SK-N-SH treated with all-trans-retinoic acid at 6 μM for 48 hours (cell line): ENCODE data around the gene ZNF581.

ENCODE experiments used
- ATAC-seq: fragments of 200-7000 bp; cut with Tn5 transposase; 3 replicates; pipeline ENCODE4 v1.9.1; 2020; ENCODE audit warnings: mild to moderate bottlenecking, moderate library complexity
- BACH2 ChIP-seq: fragments of 250-450 bp; sonication (Bioruptor Pico); IDR thresholded peaks from 2 replicates; pipeline ENCODE4 v1.9.0; 2021; ENCODE audit warnings: mild to moderate bottlenecking, borderline replicate concordance
- ESRRG ChIP-seq: fragments of 250-450 bp; sonication (Bioruptor Pico); IDR thresholded peaks from 2 replicates; pipeline ENCODE4 v1.6.1; 2021; ENCODE audit warnings: mild to moderate bottlenecking
- GLIS3 ChIP-seq: fragments of 250-450 bp; sonication (Bioruptor Pico); IDR thresholded peaks from 2 replicates; pipeline ENCODE4 v1.5.0; 2020; ENCODE audit warnings: mild to moderate bottlenecking, moderate library complexity
- ISL1 ChIP-seq: fragments of 250-450 bp; sonication (Bioruptor Pico); IDR thresholded peaks from 2 replicates; pipeline ENCODE4 v2.1.2; 2022; ENCODE audit warnings: mild to moderate bottlenecking, moderate library complexity
- PPARA ChIP-seq: fragments of 250-450 bp; sonication (Bioruptor Pico); IDR thresholded peaks from 2 replicates; pipeline ENCODE4 v1.5.0; 2020; ENCODE audit warnings: mild to moderate bottlenecking, borderline replicate concordance
- SNAI2 ChIP-seq: fragments of 250-450 bp; sonication (Bioruptor Pico); IDR thresholded peaks from 2 replicates; pipeline ENCODE4 v1.5.0; 2020; ENCODE audit warnings: mild to moderate bottlenecking, moderate library complexity
- TCF4 ChIP-seq: fragments of 250-450 bp; sonication (Bioruptor Pico); IDR thresholded peaks from 2 replicates; pipeline ENCODE4 v1.8.0; 2021; ENCODE audit warnings: mild to moderate bottlenecking, moderate library complexity, borderline replicate concordance
- TOX ChIP-seq: fragments of 250-450 bp; sonication (Bioruptor Pico); IDR thresholded peaks from 2 replicates; pipeline ENCODE4 v1.8.0; 2021; ENCODE audit warnings: mild to moderate bottlenecking, moderate library complexity, borderline replicate concordance
- ZC3H10 ChIP-seq: fragments of 250-450 bp; sonication (Bioruptor Pico); IDR thresholded peaks from 2 replicates; pipeline ENCODE4 v1.5.1; 2021; ENCODE audit warnings: mild to moderate bottlenecking, moderate library complexity
- ZFP3 ChIP-seq: fragments of 250-450 bp; sonication (Bioruptor Pico); IDR thresholded peaks from 2 replicates; pipeline ENCODE4 v1.5.0; 2020; ENCODE audit warnings: mild to moderate bottlenecking, moderate library complexity
- ZNF565 ChIP-seq: fragments of 450-650 bp; formaldehyde crosslinking; conservative IDR thresholded peaks from 2 replicates; pipeline ENCODE4 v1.5.0; 2020; ENCODE audit warnings: low read depth, mild to moderate bottlenecking, moderate library complexity
- ZNF70 ChIP-seq: fragments of 450-650 bp; formaldehyde crosslinking; IDR thresholded peaks from 2 replicates; pipeline ENCODE4 v1.5.0; 2020; ENCODE audit warnings: mild to moderate bottlenecking, moderate library complexity
- TF ChIP-seq, protein P1 (sequence below): fragments of 250-450 bp; sonication (Bioruptor Pico); IDR thresholded peaks from 2 replicates; pipeline ENCODE4 v1.8.0; 2021; ENCODE audit warnings: low read depth, mild to moderate bottlenecking, moderate library complexity, borderline replicate concordance
- TF ChIP-seq, protein P2 (sequence below): fragments of 250-450 bp; sonication (Bioruptor Pico); IDR thresholded peaks from 2 replicates; pipeline ENCODE4 v1.8.0; 2020; ENCODE audit warnings: mild to moderate bottlenecking, moderate library complexity, borderline replicate concordance
- TF ChIP-seq, protein P3 (sequence below): fragments of 250-450 bp; sonication (Bioruptor Pico); IDR thresholded peaks from 2 replicates; pipeline ENCODE4 v1.5.0; 2020; ENCODE audit warnings: mild to moderate bottlenecking, moderate library complexity
- TF ChIP-seq, protein P4 (sequence below): fragments of 250-450 bp; sonication (Bioruptor Pico); IDR thresholded peaks from 2 replicates; pipeline ENCODE4 v1.5.1; 2021; ENCODE audit warnings: mild to moderate bottlenecking, moderate library complexity
- TF ChIP-seq, protein P5 (sequence below): fragments of 250-450 bp; sonication (Bioruptor Pico); IDR thresholded peaks from 2 replicates; pipeline ENCODE4 v1.5.1; 2020; ENCODE audit warnings: low read depth, mild to moderate bottlenecking, moderate library complexity

Gene ZNF581

DNA sequence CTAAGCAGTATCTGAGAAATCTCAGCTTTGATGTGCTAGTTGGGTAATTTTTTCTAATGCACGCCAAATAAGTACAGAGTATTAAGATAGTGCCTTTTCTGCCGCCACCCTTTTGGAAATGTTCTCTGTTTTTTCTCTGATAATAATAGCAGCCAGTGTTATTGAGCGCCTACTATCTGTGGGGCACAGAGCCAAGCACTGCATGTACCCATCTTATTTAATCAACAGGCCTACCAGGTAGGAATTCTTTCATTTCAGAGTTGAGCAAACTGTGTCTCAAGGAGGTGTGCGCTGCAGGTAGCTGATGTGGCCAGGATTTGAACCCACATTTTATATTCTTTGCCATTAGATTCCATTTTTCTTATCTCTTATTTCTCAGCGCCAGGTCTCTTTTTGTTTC lies 32.9 kb downstream of the ZNF581 start:
- ATAC-seq = no peak
- no peak for TF ChIP-seq SNAI2 (CRISPR knock-in tag)
- TF ChIP-seq ZNF70 (CRISPR knock-in tag) = no peak
- no peak for TF ChIP-seq ESRRG (CRISPR knock-in tag)
- no peak for TF ChIP-seq ISL1 (CRISPR knock-in tag)
- TF ChIP-seq GLIS3 (CRISPR knock-in tag) = no peak
- no peak for TF ChIP-seq TOX (CRISPR knock-in tag)
- TF ChIP-seq, protein P1, sequence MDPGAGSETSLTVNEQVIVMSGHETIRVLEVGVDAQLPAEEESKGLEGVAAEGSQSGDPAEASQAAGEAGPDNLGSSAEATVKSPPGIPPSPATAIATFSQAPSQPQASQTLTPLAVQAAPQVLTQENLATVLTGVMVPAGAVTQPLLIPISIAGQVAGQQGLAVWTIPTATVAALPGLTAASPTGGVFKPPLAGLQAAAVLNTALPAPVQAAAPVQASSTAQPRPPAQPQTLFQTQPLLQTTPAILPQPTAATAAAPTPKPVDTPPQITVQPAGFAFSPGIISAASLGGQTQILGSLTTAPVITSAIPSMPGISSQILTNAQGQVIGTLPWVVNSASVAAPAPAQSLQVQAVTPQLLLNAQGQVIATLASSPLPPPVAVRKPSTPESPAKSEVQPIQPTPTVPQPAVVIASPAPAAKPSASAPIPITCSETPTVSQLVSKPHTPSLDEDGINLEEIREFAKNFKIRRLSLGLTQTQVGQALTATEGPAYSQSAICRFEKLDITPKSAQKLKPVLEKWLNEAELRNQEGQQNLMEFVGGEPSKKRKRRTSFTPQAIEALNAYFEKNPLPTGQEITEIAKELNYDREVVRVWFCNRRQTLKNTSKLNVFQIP (CRISPR knock-in tag) = no peak
- TF ChIP-seq BACH2 = no peak
- TF ChIP-seq, all 23 proteins: peak for 0

DNA sequence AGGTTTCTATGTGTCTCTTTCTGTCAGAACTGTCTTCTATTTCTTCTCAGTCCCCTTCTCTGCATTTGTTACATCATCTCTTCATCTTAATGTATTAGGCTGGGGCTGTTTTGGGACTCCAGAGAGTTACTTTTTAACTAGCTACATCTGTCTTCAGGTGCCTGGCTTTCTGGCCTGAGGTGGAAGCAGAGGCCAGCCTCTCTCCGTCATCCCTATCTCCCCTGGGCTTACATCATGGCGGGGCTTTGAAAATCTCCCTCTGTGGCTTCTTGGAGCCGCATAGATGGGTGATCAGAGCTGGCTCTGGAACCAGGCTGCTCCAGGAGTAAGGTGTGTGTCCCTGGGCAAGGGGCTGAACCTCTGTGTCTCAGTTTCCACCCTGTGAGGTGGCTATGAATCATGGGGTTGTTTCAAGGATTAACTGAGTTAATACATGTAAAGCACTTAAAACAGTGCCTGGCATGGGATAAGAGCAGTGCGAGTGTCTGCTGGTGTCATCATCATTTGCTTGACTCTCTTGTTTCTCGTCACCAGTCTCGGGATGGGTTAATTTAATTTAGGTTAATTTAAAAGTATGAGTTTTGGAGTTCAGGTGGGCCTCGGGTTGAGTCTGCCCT lies 33.5 kb downstream of the ZNF581 start:
- TF ChIP-seq ZC3H10 = no peak
- TF ChIP-seq TOX (CRISPR knock-in tag) = no peak
- TF ChIP-seq, all 23 proteins: peak for 0
- no peak for ATAC-seq

DNA sequence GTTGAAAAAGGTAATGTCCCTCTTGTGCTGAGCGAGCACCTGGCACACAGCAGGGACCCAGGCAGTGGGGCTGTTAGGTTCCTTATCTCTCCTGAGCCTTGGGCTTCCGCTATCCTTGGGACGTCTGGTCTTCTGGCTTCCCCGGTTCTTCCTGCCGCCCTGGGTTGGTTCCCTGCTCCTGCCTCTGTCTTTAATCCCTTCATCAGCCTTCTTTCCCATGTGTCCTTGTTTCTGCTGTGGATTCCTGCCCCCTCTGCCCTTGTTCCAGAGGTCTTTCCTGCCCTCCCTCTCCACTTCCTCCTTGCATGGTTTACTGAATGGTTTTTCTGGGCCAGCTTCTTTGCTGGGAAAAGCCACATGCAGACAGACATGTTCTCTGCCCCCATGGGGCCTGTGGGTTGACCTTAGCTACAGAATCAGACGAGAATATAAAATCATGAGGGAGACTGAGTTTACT lies 34.2 kb downstream of the ZNF581 start:
- ATAC-seq = no peak
- TF ChIP-seq, protein P2, sequence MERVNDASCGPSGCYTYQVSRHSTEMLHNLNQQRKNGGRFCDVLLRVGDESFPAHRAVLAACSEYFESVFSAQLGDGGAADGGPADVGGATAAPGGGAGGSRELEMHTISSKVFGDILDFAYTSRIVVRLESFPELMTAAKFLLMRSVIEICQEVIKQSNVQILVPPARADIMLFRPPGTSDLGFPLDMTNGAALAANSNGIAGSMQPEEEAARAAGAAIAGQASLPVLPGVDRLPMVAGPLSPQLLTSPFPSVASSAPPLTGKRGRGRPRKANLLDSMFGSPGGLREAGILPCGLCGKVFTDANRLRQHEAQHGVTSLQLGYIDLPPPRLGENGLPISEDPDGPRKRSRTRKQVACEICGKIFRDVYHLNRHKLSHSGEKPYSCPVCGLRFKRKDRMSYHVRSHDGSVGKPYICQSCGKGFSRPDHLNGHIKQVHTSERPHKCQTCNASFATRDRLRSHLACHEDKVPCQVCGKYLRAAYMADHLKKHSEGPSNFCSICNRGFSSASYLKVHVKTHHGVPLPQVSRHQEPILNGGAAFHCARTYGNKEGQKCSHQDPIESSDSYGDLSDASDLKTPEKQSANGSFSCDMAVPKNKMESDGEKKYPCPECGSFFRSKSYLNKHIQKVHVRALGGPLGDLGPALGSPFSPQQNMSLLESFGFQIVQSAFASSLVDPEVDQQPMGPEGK (CRISPR knock-in tag) = no peak
- TF ChIP-seq ZFP3 (CRISPR knock-in tag) = no peak
- TF ChIP-seq, all 23 proteins: peak for 0

DNA sequence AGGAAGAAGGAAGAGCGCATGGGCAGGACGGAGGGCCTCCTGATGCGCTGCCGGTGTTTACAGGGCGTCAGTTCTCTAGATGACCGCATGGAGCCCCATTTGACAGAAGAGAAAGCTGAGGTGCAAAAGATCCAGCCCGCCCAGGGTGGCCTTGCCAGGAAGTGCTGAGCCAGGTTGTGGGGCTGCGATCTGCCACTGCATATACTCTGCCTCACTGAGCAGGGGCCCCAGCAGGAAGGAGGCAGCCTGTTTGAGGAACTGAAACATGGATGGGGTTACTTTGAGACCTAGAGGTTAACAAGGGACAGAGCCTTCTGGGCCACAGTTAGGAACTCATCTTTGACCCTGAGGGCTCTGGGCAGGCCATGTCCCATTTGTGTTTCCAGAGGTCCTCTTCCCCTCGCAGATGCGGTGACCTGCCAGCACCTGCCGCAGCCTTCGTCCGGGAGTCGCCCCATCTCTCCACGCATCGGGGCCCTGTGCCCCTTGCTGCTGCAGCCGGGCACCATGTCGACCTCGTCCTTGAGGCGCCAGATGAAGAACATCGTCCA lies 34.7 kb downstream of the ZNF581 start:
- TF ChIP-seq GLIS3 (CRISPR knock-in tag) (no peak), ZC3H10 (no peak), ZFP3 (CRISPR knock-in tag) (no peak), ZNF70 (CRISPR knock-in tag) (no peak), ZNF565 (CRISPR knock-in tag) (no peak), TCF4 (no peak)
- TF ChIP-seq, protein P3, sequence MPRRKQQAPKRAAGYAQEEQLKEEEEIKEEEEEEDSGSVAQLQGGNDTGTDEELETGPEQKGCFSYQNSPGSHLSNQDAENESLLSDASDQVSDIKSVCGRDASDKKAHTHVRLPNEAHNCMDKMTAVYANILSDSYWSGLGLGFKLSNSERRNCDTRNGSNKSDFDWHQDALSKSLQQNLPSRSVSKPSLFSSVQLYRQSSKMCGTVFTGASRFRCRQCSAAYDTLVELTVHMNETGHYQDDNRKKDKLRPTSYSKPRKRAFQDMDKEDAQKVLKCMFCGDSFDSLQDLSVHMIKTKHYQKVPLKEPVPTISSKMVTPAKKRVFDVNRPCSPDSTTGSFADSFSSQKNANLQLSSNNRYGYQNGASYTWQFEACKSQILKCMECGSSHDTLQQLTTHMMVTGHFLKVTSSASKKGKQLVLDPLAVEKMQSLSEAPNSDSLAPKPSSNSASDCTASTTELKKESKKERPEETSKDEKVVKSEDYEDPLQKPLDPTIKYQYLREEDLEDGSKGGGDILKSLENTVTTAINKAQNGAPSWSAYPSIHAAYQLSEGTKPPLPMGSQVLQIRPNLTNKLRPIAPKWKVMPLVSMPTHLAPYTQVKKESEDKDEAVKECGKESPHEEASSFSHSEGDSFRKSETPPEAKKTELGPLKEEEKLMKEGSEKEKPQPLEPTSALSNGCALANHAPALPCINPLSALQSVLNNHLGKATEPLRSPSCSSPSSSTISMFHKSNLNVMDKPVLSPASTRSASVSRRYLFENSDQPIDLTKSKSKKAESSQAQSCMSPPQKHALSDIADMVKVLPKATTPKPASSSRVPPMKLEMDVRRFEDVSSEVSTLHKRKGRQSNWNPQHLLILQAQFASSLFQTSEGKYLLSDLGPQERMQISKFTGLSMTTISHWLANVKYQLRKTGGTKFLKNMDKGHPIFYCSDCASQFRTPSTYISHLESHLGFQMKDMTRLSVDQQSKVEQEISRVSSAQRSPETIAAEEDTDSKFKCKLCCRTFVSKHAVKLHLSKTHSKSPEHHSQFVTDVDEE = no peak
- TF ChIP-seq, all 23 proteins: peak for 0
- ATAC-seq = no peak

DNA sequence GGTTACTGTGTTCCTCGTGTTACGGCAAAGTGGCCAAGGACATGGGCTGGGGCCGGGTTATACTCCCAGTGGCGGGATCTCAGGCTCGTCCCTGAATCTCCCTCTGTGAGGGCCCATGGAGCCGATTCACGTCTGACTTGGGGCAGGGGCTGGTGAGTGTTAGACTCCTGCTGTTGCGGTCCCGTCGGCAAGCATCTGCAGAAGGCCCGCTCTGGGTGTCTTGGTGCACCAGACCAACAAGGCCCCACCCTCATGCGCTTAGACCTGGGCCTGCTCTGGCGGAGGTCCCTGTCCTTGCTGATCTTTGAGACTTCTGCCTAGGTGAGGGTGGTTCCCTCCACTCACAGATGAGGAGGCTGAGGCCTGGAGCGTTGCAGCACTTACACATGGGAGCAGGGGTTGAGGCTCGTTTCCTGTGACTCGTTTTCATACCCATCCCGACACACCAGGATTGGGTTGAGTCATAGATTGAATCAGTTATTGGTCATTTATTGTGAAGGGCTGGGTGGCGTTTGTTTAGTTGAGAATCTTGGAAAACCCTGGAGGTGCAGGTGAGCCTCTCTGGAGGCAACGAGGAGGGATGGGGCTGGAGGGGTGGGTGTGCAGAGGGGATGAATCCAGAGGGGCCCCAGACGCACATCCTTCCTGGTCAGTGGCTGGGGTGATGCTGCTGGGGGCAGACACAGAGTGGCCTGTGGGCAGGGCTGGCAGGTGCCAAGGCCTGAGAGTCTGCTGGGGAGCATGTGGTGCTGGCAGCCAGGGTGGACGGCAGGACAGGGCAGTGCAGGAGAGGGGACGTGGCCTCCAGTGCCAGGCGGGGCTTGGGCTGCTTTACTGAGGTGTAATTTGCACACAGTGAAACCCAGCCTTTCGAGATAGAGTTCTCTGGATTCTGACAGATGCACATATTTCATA lies 36.2 kb downstream of the ZNF581 start:
- no peak for ATAC-seq
- TF ChIP-seq ZNF70 (CRISPR knock-in tag) (no peak), SNAI2 (CRISPR knock-in tag) (no peak), GLIS3 (CRISPR knock-in tag) (no peak), ZC3H10 (no peak), PPARA (no peak), ZFP3 (CRISPR knock-in tag) (no peak)
- TF ChIP-seq, protein P3 = no peak
- TF ChIP-seq, protein P4, sequence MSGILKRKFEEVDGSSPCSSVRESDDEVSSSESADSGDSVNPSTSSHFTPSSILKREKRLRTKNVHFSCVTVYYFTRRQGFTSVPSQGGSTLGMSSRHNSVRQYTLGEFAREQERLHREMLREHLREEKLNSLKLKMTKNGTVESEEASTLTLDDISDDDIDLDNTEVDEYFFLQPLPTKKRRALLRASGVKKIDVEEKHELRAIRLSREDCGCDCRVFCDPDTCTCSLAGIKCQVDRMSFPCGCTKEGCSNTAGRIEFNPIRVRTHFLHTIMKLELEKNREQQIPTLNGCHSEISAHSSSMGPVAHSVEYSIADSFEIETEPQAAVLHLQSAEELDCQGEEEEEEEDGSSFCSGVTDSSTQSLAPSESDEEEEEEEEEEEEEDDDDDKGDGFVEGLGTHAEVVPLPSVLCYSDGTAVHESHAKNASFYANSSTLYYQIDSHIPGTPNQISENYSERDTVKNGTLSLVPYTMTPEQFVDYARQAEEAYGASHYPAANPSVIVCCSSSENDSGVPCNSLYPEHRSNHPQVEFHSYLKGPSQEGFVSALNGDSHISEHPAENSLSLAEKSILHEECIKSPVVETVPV (CRISPR knock-in tag) = no peak
- TF ChIP-seq, protein P5, sequence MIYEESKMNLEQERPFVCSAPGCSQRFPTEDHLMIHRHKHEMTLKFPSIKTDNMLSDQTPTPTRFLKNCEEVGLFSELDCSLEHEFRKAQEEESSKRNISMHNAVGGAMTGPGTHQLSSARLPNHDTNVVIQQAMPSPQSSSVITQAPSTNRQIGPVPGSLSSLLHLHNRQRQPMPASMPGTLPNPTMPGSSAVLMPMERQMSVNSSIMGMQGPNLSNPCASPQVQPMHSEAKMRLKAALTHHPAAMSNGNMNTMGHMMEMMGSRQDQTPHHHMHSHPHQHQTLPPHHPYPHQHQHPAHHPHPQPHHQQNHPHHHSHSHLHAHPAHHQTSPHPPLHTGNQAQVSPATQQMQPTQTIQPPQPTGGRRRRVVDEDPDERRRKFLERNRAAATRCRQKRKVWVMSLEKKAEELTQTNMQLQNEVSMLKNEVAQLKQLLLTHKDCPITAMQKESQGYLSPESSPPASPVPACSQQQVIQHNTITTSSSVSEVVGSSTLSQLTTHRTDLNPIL (CRISPR knock-in tag) = no peak
